Esophagus muscularis mucosa (tissue), 4 donors: ENCODE results near the gene RPS6KA2. TPM values are rescaled to one million over a fixed set of nuclear protein-coding genes. Genes with fewer than 3 reads are reported as not detected.

Experiments
- DNase-seq: peaks from one replicate; pipeline ENCODE4 v3.0.0-alpha.2; 2017; ENCODE audit errors: extremely low spot score
- H3K27ac ChIP-seq, 4 donors: fragments of 200-600 bp; sonication (generic); replicated peaks in 1 of 4; 1 replicate in 3 of 4; 2 replicates in 1 of 4; pipeline ENCODE4 v1.5.1; 2016 to 2019; ENCODE audit warnings: mild to moderate bottlenecking in 1 of 4
- H3K27me3 ChIP-seq, 4 donors: fragments of 200-600 bp; sonication (generic); one replicate each; pipeline versions ENCODE4 v1.5.1 to v1.6.0; 2016 to 2019
- H3K36me3 ChIP-seq, 4 donors: fragments of 200-600 bp; sonication (generic); one replicate each; pipeline ENCODE4 v1.5.1; 2016 to 2019
- H3K4me1 ChIP-seq, 4 donors: fragments of 200-600 bp; sonication (generic); one replicate each; pipeline ENCODE4 v1.5.1; 2016 to 2019
- H3K4me3 ChIP-seq, 4 donors: fragments of 200-600 bp; sonication (generic); 1 replicate in 2 of 4; 2 replicates in 2 of 4; pipeline ENCODE4 v1.5.1; 2016 to 2019; ENCODE audit warnings: mild to moderate bottlenecking in 4 of 4, moderate library complexity in 1 of 4
- H3K9me3 ChIP-seq, 4 donors: fragments of 200-600 bp; sonication (generic); 1 replicate in 3 of 4; 2 replicates in 1 of 4; pipeline ENCODE4 v1.5.1; 2016 to 2019
- EP300 ChIP-seq: sonication (generic); formaldehyde crosslinking; IDR thresholded peaks from one replicate; pipeline ENCODE4 v1.6.1; 2017; ENCODE audit warnings: antibody characterized with exemption
- POLR2A ChIP-seq: fragments of 450-650 bp; IDR thresholded peaks from one replicate; pipeline ENCODE4 v1.6.1; 2017; ENCODE audit warnings: antibody characterized with exemption, moderate library complexity, mild to moderate bottlenecking, low read depth
- POLR2AphosphoS5 ChIP-seq, 2 donors: sonication (generic); formaldehyde crosslinking; IDR thresholded peaks; one replicate each; pipeline ENCODE4 v1.6.1; 2017; ENCODE audit warnings: antibody characterized with exemption in 2 of 2
- WGBS: methylation state at CpG from one replicate; pipeline ENCODE4 v1.1.5; 2018; 5-methylcytosine and 5-hydroxymethylcytosine counted together
- intact Hi-C: fragments of 100-400 bp; cut with DNase I; formaldehyde crosslinking; loops from one replicate; pipeline ENCODE4 v1.15.1; 2023
- total RNA-seq, 4 donors: library from RNA; depleted of rRNA; stranded (reverse); fragments of >200 nt; gene quantifications; one replicate each; pipeline versions ENCODE4 v1.1.0 to v1.2.1, GENCODE V29; 2016
- TF ChIP-seq, protein P1 (sequence below), 3 experiments: fragments of 200-600 bp in 2 of 3; fragments of 450-650 bp in 1 of 3; sonication (generic) in 2 of 3; IDR thresholded peaks; one replicate each; pipeline ENCODE4 v1.5.1; 2017 to 2019; ENCODE audit warnings: antibody characterized with exemption in 3 of 3, mild to moderate bottlenecking in 2 of 3, moderate library complexity in 1 of 3

The RPS6KA2 gene
- total RNA-seq, 4 donors from 2014 or later, result 83.9 to 126 (median 112) TPM

DNA sequence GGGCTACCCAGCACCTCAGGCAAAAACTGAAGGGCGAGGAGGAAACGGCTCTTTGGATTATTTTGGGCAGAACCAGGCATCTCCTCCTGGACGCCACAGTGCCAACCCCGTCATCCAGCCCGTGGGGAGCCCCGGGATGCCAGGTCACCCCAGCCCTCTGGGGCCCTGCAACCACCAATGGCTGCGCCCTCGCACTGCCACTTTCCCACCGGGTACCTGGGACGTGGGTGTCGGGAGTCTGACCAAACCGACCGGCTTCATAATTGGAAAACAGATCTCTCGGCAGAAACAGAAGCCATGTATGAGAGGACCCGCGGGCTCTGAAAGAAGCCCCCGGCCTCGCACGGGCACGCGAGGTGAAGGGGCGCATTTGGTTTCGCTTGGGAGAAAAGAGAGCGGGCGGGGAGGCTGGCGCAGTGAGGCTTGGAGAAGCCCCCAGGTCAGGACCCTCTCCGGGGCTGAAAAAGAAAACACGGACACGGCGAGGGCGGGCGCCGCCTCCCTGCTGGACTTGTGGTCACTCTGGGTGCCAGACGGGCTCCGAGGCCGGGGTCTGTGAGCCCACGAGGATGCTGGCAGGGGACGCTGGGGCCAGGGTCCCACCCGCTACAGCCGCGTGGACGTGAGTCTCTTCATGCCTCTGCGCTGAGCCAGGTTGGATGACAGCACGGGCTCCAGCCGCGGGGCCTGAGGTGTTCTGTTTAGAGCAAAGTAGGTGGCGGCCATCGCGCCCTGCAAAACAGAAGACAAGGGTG is 214.7 kb downstream of the RPS6KA2 start:
- Histone ChIP-seq H3K4me3 (no peak overlapping the region), H3K27me3 (no peaks in the 10 kb centered on the region), H3K9me3 (no peaks in the 10 kb centered on the region), H3K4me1 (no peaks in the 10 kb centered on the region), H3K36me3 (peaks cover 1 to 70% (median 50%) of the 10 kb centered on the region in 4 donors), H3K27ac (no peak overlapping the region)
- TF ChIP-seq, protein P1, sequence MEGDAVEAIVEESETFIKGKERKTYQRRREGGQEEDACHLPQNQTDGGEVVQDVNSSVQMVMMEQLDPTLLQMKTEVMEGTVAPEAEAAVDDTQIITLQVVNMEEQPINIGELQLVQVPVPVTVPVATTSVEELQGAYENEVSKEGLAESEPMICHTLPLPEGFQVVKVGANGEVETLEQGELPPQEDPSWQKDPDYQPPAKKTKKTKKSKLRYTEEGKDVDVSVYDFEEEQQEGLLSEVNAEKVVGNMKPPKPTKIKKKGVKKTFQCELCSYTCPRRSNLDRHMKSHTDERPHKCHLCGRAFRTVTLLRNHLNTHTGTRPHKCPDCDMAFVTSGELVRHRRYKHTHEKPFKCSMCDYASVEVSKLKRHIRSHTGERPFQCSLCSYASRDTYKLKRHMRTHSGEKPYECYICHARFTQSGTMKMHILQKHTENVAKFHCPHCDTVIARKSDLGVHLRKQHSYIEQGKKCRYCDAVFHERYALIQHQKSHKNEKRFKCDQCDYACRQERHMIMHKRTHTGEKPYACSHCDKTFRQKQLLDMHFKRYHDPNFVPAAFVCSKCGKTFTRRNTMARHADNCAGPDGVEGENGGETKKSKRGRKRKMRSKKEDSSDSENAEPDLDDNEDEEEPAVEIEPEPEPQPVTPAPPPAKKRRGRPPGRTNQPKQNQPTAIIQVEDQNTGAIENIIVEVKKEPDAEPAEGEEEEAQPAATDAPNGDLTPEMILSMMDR (IDR thresholded peaks at IDR 0.05), result no peak
- TF ChIP-seq POLR2AphosphoS5 (IDR thresholded peaks at IDR 0.05) (no peak), EP300 (no peak), POLR2A (no peak)
- 94% methylated on average over 23 of the region's 49 CpGs for WGBS
- no peak for DNase-seq
- intact Hi-C loops, result no loop called here

DNA sequence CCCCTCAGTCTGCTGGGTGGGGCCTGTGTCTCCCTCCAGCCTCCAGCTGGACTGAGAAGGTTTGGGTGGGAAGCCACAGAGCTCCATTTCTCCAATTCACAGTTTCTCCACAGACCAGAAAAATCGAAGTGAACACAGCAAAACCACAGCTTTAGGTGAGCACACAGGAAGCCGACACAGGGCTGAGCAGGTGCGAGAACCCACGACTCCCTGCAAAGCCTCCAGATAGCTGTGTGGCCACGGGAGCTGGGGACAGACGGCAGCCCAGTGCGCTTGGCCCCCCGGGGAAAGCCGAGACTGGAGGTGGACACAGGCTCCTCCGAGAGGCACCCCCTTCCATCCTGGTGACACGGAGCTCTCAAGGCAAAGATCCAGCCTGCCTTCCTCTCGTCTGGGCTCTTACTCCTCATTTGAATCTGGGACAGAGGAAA is 215.3 kb downstream of the RPS6KA2 start:
- DNase-seq, result no peak
- no peak overlapping the region for H3K4me3 ChIP-seq
- H3K4me1 ChIP-seq, result no peaks in the 10 kb centered on the region
- H3K36me3 ChIP-seq, result peaks cover 0 to 64% (median 44%) of the 10 kb centered on the region in 4 donors
- no peak overlapping the region for H3K27ac ChIP-seq
- TF ChIP-seq POLR2A, result no peak
- TF ChIP-seq EP300, result no peak
- TF ChIP-seq POLR2AphosphoS5 (IDR thresholded peaks at IDR 0.05), result no peak
- TF ChIP-seq, protein P1 (IDR thresholded peaks at IDR 0.05), result no peak
- intact Hi-C loops, result no loop called here
- WGBS, result 76% methylated on average over 6 of the region's 12 CpGs
- H3K27me3 ChIP-seq, result no peaks in the 10 kb centered on the region
- H3K9me3 ChIP-seq, result no peaks in the 10 kb centered on the region

DNA sequence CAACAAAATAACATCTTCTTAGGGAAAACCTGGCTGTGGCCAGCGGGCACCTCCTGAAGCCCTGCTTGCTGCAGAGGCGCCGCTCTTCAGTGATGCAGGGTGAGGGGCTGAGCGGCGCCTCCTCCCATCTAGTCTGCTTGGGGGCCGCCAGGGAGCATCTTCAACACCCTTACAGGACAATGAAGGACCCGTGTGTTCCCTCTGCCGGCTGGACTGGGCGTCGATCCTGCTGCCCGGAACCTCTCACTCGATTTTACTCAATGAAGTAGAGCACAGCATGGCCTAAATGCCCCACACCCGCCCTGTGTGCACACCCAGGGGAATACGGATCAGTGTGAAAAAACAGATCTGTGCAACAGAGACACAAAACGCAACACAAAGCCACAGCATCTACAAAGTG is 215.8 kb downstream of the RPS6KA2 start:
- no peaks in the 10 kb centered on the region for H3K9me3 ChIP-seq
- intact Hi-C loops, result no loop called here
- no peak overlapping the region for H3K4me3 ChIP-seq
- WGBS, result 82% methylated on average over 10 of the region's 15 CpGs
- peaks cover 0 to 62% (median 44%) of the 10 kb centered on the region in 4 donors for H3K36me3 ChIP-seq
- no peaks in the 10 kb centered on the region for H3K4me1 ChIP-seq
- TF ChIP-seq POLR2A (no peak), EP300 (no peak), POLR2AphosphoS5 (IDR thresholded peaks at IDR 0.05) (no peak)
- TF ChIP-seq, protein P1 (IDR thresholded peaks at IDR 0.05), result no peak
- DNase-seq, result no peak
- no peaks in the 10 kb centered on the region for H3K27me3 ChIP-seq
- no peak overlapping the region for H3K27ac ChIP-seq

DNA sequence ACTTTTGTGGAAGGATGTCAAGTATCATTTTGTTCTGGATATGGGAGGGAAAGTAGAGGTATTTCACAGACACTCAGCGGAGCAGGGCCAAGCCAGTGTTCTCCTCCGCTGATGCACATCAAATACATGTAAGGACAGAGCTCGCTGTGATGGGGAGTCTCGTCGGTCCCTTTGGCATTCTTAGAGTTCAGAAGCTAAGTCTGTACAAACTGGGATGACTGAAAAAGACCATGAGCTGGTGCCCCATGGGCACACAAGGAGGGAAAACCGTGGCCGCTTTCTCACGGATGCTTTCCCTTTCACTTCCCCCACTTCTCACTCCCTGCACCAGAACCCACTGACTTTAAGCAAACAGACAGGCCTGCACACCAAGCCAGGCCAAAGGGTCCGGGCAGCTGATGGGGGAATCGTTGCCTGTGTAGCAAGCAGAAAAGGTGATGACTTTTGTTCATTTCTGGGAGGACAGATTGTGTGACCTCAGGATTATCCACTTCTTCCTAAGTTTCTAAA is 216.6 kb downstream of the RPS6KA2 start:
- Histone ChIP-seq H3K36me3 (peaks cover 0 to 54% (median 42%) of the 10 kb centered on the region in 4 donors), H3K4me1 (no peaks in the 10 kb centered on the region), H3K27ac (no peak overlapping the region), H3K27me3 (no peaks in the 10 kb centered on the region), H3K9me3 (no peaks in the 10 kb centered on the region), H3K4me3 (no peak overlapping the region)
- no peak for TF ChIP-seq POLR2AphosphoS5 (IDR thresholded peaks at IDR 0.05)
- no peak for TF ChIP-seq EP300
- TF ChIP-seq POLR2A, result no peak
- TF ChIP-seq, protein P1 (IDR thresholded peaks at IDR 0.05), result no peak
- intact Hi-C loops, result no loop called here
- no peak for DNase-seq
- WGBS, result 87% methylated on average over 10 of the region's 10 CpGs
